OCI-LY7 (cell line): Measurements from ENCODE around the gene CLCF1. TPM values are rescaled to one million over a fixed set of nuclear protein-coding genes. Genes with fewer than 3 reads are reported as not detected.

Source experiments
- BruUV-seq: library from RNA; stranded (reverse); fragments of 400-500 nt; replicated peaks from 2 replicates; lab custom pipeline; 2021; lab: Mats Ljungman, UMichigan
- CTCF ChIA-PET: fragments of 300-600 bp; sonication (Branson Sonifier 250); formaldehyde crosslinking; loops from one replicate; lab custom pipeline; 2022; ENCODE audit warnings: antibody characterized with exemption; ENCODE audit not compliant: unreplicated experiment; lab: Charles Lee
- POLR2A ChIA-PET: fragments of 300-600 bp; sonication (Branson Sonifier 250); formaldehyde crosslinking; loops from one replicate; lab custom pipeline; 2022; ENCODE audit warnings: antibody characterized with exemption; lab: Charles Lee
- DNase-seq: peaks from one replicate; pipeline ENCODE4 v3.0.0-alpha.2; 2015; ENCODE audit warnings: low spot score
- H2AFZ ChIP-seq: fragments of 200-600 bp; sonication (generic), shearing (Covaris generic); 2 replicates; pipeline ENCODE4 v1.6.1; 2014; ENCODE audit warnings: mild to moderate bottlenecking, antibody characterized with exemption, low read length, moderate library complexity
- H3K27ac ChIP-seq: fragments of 200-600 bp; sonication (generic); 2 replicates; pipeline ENCODE4 v1.5.1; 2014; ENCODE audit warnings: mixed run types, low read depth, mild to moderate bottlenecking, moderate library complexity, low read length, inconsistent platforms; ENCODE audit not compliant: poor library complexity, severe bottlenecking
- H3K36me3 ChIP-seq: fragments of 200-600 bp; sonication (generic); 2 replicates; pipeline ENCODE4 v1.6.1; 2014; ENCODE audit warnings: mild to moderate bottlenecking, antibody characterized with exemption, low read length, moderate library complexity, mixed read lengths; ENCODE audit not compliant: insufficient read depth
- H3K4me1 ChIP-seq: fragments of 200-600 bp; sonication (generic); 2 replicates; pipeline ENCODE4 v1.5.1; 2014; ENCODE audit warnings: mild to moderate bottlenecking, low read length; ENCODE audit not compliant: insufficient read depth, poor library complexity, severe bottlenecking
- H3K4me2 ChIP-seq: fragments of 200-600 bp; sonication (generic); 2 replicates; pipeline ENCODE4 v1.6.1; 2014; ENCODE audit warnings: mild to moderate bottlenecking, low read length
- H3K4me3 ChIP-seq: fragments of 200-600 bp; sonication (generic); 2 replicates; pipeline ENCODE4 v1.5.1; 2014; ENCODE audit warnings: mild to moderate bottlenecking, low read depth, low read length; ENCODE audit not compliant: poor library complexity, severe bottlenecking
- H3K79me2 ChIP-seq: fragments of 200-600 bp; sonication (generic); 2 replicates; pipeline ENCODE4 v1.6.1; 2016; ENCODE audit warnings: low read depth, mild to moderate bottlenecking, low read length, moderate library complexity, mixed read lengths; ENCODE audit not compliant: insufficient read depth
- H3K9me2 ChIP-seq: fragments of 200-600 bp; sonication (generic); 2 replicates; pipeline ENCODE4 v1.6.1; 2016; ENCODE audit warnings: mild to moderate bottlenecking, low read length, mixed read lengths; ENCODE audit not compliant: insufficient read depth
- H3K9me3 ChIP-seq: fragments of 200-600 bp; sonication (generic); 2 replicates; pipeline ENCODE4 v1.6.1; 2014; ENCODE audit warnings: mild to moderate bottlenecking, mixed run types, low read length, mixed read lengths
- H4K20me1 ChIP-seq: fragments of 200-600 bp; sonication (generic); 2 replicates; pipeline ENCODE4 v1.6.1; 2014; ENCODE audit warnings: mild to moderate bottlenecking, antibody characterized with exemption, low read length, moderate library complexity, mixed read lengths; ENCODE audit not compliant: insufficient read depth
- EZH2phosphoT487 ChIP-seq: fragments of 200-600 bp; sonication (generic); IDR thresholded peaks from 2 replicates; pipeline ENCODE4 v1.6.1; 2018; ENCODE audit warnings: low read depth, borderline replicate concordance, mild to moderate bottlenecking, mixed run types, antibody characterized with exemption, low read length, moderate library complexity, mixed read lengths
- intact Hi-C: fragments of 100-400 bp; cut with micrococcal nuclease; formaldehyde crosslinking; loops from one replicate; pipeline ENCODE4 v1.10.0; 2022; ENCODE audit not compliant: unreplicated experiment
- total RNA-seq, 2 experiments: library from RNA; depleted of rRNA in 1 of 2; stranded (reverse); fragments of >200 nt in 1 of 2; shearing (Covaris generic) in 1 of 2; gene quantifications; 2 replicates each; pipeline ENCODE4 v1.2.3, GENCODE V29; 2014 to 2022
- TF ChIP-seq, protein P1 (sequence below): fragments of 200-600 bp; sonication (generic); conservative IDR thresholded peaks from 2 replicates; pipeline ENCODE4 v1.5.1; 2014; ENCODE audit warnings: mild to moderate bottlenecking, antibody characterized with exemption, low read length, moderate library complexity, mixed read lengths

The CLCF1 gene
- total RNA-seq, 2 experiments from 2014 or later, result 0.34 to 0.35 TPM

DNA sequence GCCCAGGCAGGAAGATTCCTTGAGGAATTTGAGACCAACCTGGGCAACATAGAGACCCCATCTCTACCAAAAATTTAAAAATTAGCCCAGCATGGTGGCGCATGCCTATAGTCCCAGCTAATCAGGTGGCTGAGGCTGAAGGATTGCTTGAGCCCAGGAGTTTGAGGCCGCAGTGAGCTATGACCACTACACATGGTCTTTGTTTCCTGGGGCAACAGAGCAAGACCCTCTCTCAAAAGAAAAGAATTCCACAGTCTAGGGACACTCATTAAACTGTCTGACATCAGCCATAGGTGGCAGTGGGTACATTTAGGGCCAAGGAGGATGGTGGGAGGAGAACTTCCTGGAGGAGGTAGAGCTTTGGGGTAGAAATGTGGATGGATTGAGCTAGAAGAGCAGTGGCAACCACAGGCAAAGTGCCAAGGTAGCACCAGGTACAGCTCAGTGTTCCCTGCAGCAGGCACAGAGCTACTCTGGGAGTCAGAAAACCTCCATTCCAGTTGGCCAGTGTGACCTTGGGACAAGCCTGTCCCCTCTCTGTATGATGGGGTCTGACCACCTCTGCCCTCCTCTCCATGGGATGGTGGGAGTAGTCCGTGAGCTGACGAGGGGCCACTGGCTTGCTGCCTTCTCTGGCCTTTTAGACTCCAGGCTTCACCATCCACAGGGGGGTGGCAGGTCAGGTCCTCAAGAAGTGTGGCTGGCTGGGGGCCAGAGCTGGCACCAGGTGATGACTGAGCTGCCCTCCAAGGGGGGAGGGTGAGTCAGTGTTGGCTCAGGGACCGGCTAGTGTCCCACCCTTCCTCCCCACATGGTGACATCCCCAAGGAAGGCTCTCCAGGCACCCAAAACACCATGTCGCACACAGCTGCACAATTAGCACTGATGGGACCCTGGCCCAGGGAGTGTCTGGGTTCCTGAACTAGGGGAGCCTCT lies 3.7 kb upstream of the CLCF1 start:
- Histone ChIP-seq H3K9me3 (no peaks in the 10 kb centered on the region), H3K4me1 (peaks cover 44% of the 10 kb centered on the region), H3K4me3 (no peak overlapping the region), H3K9me2 (no peaks in the 10 kb centered on the region), H3K79me2 (no peaks in the 10 kb centered on the region), H4K20me1 (no peaks in the 10 kb centered on the region), H3K27ac (no peak overlapping the region), H2AFZ (no peak overlapping the region), H3K36me3 (no peaks in the 10 kb centered on the region), H3K4me2 (no peak overlapping the region)
- CTCF ChIA-PET, result interaction anchor here (0.6 to 2.2 kb wide), 2 partner anchors 25 to 282 kb away, joined by 3 to 6 read pairs; no protein-coding TSS in a partner anchor
- BruUV-seq, result no TSS peak
- no peak for DNase-seq
- TF ChIP-seq, protein P1, sequence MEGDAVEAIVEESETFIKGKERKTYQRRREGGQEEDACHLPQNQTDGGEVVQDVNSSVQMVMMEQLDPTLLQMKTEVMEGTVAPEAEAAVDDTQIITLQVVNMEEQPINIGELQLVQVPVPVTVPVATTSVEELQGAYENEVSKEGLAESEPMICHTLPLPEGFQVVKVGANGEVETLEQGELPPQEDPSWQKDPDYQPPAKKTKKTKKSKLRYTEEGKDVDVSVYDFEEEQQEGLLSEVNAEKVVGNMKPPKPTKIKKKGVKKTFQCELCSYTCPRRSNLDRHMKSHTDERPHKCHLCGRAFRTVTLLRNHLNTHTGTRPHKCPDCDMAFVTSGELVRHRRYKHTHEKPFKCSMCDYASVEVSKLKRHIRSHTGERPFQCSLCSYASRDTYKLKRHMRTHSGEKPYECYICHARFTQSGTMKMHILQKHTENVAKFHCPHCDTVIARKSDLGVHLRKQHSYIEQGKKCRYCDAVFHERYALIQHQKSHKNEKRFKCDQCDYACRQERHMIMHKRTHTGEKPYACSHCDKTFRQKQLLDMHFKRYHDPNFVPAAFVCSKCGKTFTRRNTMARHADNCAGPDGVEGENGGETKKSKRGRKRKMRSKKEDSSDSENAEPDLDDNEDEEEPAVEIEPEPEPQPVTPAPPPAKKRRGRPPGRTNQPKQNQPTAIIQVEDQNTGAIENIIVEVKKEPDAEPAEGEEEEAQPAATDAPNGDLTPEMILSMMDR, result no peak
- no peak for TF ChIP-seq EZH2phosphoT487
- intact Hi-C loops, result no loop called here
- POLR2A ChIA-PET, result interaction anchor here (7.7 kb wide), 1 partner anchor 24 kb away, joined by 106 read pairs; the partner anchor contains the start of gene POLD4

DNA sequence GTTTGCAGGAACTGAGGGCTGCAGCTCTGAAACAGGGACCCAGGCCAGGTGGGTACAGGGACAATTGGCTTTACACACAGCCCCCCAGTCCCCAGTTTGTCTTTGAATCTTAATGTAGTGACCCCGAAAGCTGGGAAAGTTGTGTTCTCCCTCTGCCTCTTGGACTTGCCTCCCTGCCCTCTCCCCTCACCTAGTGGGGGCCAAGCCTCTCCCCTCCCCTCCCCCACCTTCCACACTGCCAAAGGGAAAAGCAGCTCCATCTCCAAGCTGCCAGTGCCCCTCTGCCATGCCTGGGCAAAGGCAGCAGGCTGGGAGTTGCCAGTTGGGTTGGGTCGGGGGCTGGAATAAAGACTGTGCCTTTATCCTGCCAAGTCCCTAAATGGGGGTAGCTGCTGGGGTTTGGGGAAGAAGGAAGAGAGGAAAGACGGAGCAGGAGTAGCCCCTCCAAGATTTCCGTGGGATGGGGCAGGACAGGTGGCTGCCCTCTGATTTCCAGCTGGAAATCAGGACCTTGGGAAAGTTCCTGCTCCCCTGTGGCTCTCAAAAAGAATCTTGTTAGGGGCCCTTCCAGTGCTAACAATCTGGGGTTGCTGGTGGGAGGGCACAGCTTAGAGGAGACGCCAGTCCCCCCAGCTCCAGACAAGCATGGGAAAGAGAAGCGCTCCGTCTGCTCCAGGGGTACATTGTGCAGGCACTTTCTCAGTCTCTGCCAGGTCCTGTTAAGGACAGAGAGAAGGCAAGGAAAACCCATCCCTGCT lies 2.8 kb upstream of the CLCF1 start:
- Histone ChIP-seq H4K20me1 (no peaks in the 10 kb centered on the region), H3K79me2 (no peaks in the 10 kb centered on the region), H3K4me2 (no peak overlapping the region), H3K4me1 (peaks cover 46% of the 10 kb centered on the region), H2AFZ (no peak overlapping the region), H3K36me3 (no peaks in the 10 kb centered on the region), H3K9me3 (no peaks in the 10 kb centered on the region), H3K27ac (no peak overlapping the region), H3K4me3 (no peak overlapping the region), H3K9me2 (no peaks in the 10 kb centered on the region)
- DNase-seq, result no peak
- CTCF ChIA-PET, result interaction anchor here (0.6 to 2.2 kb wide), 2 partner anchors 25 to 106 kb away, joined by 4 to 6 read pairs; no protein-coding TSS in a partner anchor
- TF ChIP-seq EZH2phosphoT487, result no peak
- TF ChIP-seq, protein P1, result no peak
- intact Hi-C loops, result no loop called here
- no TSS peak for BruUV-seq
- POLR2A ChIA-PET, result interaction anchor here (7.7 kb wide), 1 partner anchor 23 kb away, joined by 106 read pairs; the partner anchor contains the start of gene POLD4
